ENCODE results near the gene RPL7L1. TPM values are rescaled to one million over a fixed set of nuclear protein-coding genes. Genes with fewer than 3 reads are reported as not detected.
A peak's percentile ranks its signal among the peaks of the same experiment; 100 is the strongest.

RPL7L1 gene
- total and polyA plus RNA-seq, 2 of the 13 experiments (the other 11 are each of a cell fraction or from before 2014, with no cell fraction given), result 51.6 to 179 TPM

DNA sequence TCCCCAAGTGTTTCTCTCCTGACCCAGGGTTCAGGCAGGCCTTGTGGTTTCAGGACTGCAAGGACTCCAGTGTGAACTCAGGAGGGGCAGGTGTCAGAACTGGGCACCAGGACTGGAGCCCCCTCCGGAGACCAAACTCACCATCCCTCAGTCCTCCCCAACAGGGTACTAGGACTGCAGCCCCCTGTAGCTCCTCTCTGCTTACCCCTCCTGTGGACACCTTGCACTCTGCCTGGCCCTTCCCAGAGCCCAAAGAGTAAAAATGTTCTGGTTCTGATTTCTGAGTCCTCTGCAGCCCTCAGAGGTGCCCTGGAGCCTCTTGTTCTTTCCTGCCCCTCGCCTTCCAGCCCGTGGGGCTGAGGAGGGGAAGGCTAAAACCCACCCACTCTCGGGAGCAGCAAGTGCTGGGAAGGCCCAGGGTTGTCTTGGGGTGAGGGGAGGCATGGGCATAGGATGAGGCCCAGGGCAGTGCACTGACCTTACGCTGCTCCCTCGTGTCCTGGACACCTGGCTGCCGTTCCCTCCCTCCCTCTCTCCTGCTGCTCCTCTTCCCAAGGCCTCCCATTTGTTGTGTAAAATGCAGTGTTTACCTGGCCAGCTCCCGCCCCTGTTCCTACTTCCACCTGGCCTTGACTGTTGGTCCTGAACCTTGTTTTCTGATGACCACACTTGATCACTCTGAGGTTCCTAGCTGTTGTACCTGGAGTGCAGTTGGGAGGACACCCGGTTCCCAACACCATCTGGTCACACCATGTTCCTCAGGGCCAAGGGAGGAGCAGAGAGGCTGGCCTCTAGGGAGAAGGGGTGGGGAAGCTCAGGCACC is 59.8 kb downstream of the RPL7L1 start (continued):
- peak; percentile 95 for TF ChIP-seq ZNF543 (CRISPR knock-in tag; IDR thresholded peaks at IDR 0.05)
- TF ChIP-seq ZFP36 (IDR thresholded peaks at IDR 0.05; ENCODE audit: borderline replicate concordance, low read depth, low read length, partially characterized antibody), result no peak
- TF ChIP-seq, protein P1, sequence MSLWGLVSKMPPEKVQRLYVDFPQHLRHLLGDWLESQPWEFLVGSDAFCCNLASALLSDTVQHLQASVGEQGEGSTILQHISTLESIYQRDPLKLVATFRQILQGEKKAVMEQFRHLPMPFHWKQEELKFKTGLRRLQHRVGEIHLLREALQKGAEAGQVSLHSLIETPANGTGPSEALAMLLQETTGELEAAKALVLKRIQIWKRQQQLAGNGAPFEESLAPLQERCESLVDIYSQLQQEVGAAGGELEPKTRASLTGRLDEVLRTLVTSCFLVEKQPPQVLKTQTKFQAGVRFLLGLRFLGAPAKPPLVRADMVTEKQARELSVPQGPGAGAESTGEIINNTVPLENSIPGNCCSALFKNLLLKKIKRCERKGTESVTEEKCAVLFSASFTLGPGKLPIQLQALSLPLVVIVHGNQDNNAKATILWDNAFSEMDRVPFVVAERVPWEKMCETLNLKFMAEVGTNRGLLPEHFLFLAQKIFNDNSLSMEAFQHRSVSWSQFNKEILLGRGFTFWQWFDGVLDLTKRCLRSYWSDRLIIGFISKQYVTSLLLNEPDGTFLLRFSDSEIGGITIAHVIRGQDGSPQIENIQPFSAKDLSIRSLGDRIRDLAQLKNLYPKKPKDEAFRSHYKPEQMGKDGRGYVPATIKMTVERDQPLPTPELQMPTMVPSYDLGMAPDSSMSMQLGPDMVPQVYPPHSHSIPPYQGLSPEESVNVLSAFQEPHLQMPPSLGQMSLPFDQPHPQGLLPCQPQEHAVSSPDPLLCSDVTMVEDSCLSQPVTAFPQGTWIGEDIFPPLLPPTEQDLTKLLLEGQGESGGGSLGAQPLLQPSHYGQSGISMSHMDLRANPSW (CRISPR knock-in tag; IDR thresholded peaks at IDR 0.05; ENCODE audit: borderline replicate concordance), result no peak
- TF ChIP-seq, protein P2, sequence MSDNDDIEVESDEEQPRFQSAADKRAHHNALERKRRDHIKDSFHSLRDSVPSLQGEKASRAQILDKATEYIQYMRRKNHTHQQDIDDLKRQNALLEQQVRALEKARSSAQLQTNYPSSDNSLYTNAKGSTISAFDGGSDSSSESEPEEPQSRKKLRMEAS (IDR thresholded peaks at IDR 0.05), result peak; percentile 96
- peak; percentile 69 for TF ChIP-seq KAT8 (CRISPR knock-in tag; IDR thresholded peaks at IDR 0.05)
- TF ChIP-seq, protein P3, sequence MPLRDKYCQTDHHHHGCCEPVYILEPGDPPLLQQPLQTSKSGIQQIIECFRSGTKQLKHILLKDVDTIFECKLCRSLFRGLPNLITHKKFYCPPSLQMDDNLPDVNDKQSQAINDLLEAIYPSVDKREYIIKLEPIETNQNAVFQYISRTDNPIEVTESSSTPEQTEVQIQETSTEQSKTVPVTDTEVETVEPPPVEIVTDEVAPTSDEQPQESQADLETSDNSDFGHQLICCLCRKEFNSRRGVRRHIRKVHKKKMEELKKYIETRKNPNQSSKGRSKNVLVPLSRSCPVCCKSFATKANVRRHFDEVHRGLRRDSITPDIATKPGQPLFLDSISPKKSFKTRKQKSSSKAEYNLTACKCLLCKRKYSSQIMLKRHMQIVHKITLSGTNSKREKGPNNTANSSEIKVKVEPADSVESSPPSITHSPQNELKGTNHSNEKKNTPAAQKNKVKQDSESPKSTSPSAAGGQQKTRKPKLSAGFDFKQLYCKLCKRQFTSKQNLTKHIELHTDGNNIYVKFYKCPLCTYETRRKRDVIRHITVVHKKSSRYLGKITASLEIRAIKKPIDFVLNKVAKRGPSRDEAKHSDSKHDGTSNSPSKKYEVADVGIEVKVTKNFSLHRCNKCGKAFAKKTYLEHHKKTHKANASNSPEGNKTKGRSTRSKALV (CRISPR knock-in tag; IDR thresholded peaks at IDR 0.05), result 0 out of 2 replicates have a peak, but pooled peaks have one; percentile 27
- peak; percentile 18 for TF ChIP-seq YY1 (IDR thresholded peaks at IDR 0.05; ENCODE audit: insufficient read depth, insufficient replicate concordance, low read depth, low read length)
- peak; percentile 71 for TF ChIP-seq MAZ (IDR thresholded peaks at IDR 0.05; ENCODE audit: borderline replicate concordance, low read depth, low read length)
- peak; percentile 53; the same call in 1 of the 2 replicates for TF ChIP-seq MAZ (CRISPR knock-in tag; IDR thresholded peaks at IDR 0.05; ENCODE audit: low read depth)
- TF ChIP-seq ZNF552 (CRISPR knock-in tag; IDR thresholded peaks at IDR 0.05; ENCODE audit: borderline replicate concordance), result 0 out of 2 replicates have a peak, but pooled peaks have one; percentile 83
- TF ChIP-seq ZNF264 (CRISPR knock-in tag; IDR thresholded peaks at IDR 0.05), result no peak; the same call in 1 of the 2 replicates
- TF ChIP-seq, protein P4, sequence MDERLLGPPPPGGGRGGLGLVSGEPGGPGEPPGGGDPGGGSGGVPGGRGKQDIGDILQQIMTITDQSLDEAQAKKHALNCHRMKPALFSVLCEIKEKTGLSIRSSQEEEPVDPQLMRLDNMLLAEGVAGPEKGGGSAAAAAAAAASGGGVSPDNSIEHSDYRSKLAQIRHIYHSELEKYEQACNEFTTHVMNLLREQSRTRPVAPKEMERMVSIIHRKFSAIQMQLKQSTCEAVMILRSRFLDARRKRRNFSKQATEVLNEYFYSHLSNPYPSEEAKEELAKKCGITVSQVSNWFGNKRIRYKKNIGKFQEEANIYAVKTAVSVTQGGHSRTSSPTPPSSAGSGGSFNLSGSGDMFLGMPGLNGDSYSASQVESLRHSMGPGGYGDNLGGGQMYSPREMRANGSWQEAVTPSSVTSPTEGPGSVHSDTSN (CRISPR knock-in tag; IDR thresholded peaks at IDR 0.05), result no peak
- peak; percentile 63; the same call in 1 of the 2 replicates for TF ChIP-seq ZNF790 (CRISPR knock-in tag; IDR thresholded peaks at IDR 0.05; ENCODE audit: borderline replicate concordance)
- no peak; the same call in 1 of the 2 replicates for TF ChIP-seq HES4 (CRISPR knock-in tag; IDR thresholded peaks at IDR 0.05; ENCODE audit: borderline replicate concordance)
- TF ChIP-seq ZNF3 (CRISPR knock-in tag; IDR thresholded peaks at IDR 0.05), result no peak
- TF ChIP-seq, protein P5, sequence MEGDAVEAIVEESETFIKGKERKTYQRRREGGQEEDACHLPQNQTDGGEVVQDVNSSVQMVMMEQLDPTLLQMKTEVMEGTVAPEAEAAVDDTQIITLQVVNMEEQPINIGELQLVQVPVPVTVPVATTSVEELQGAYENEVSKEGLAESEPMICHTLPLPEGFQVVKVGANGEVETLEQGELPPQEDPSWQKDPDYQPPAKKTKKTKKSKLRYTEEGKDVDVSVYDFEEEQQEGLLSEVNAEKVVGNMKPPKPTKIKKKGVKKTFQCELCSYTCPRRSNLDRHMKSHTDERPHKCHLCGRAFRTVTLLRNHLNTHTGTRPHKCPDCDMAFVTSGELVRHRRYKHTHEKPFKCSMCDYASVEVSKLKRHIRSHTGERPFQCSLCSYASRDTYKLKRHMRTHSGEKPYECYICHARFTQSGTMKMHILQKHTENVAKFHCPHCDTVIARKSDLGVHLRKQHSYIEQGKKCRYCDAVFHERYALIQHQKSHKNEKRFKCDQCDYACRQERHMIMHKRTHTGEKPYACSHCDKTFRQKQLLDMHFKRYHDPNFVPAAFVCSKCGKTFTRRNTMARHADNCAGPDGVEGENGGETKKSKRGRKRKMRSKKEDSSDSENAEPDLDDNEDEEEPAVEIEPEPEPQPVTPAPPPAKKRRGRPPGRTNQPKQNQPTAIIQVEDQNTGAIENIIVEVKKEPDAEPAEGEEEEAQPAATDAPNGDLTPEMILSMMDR (CRISPR knock-in tag; IDR thresholded peaks at IDR 0.05), result peak; percentile 30; the same call in 1 of the 2 replicates
- peak; percentile 87; the same call in 1 of the 2 replicates for TF ChIP-seq MEF2D (CRISPR knock-in tag; IDR thresholded peaks at IDR 0.05)
- no peak for TF ChIP-seq HNRNPL (IDR thresholded peaks at IDR 0.05; ENCODE audit: low read depth, low read length)
- TF ChIP-seq GLI4 (CRISPR knock-in tag; IDR thresholded peaks at IDR 0.05; ENCODE audit: borderline replicate concordance), result no peak
- TF ChIP-seq, protein P6, sequence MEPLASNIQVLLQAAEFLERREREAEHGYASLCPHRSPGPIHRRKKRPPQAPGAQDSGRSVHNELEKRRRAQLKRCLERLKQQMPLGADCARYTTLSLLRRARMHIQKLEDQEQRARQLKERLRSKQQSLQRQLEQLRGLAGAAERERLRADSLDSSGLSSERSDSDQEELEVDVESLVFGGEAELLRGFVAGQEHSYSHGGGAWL (CRISPR knock-in tag; IDR thresholded peaks at IDR 0.05), result no peak
